NOMO-1 treated with dmso at 0.1 percent for 144 hours (cell line): ENCODE results near the gene NFE2L2.
"Not testable (repeated sequence)": the region's sequence is repeated elsewhere in the genome, so short reads cannot be mapped to it uniquely, and the experiment has no call there.

Experiments used
- DNase-seq: peaks from one replicate; lab custom pipeline; 2025; ENCODE audit not compliant: unreplicated experiment; lab: John Stamatoyannopoulos, UW

The NFE2L2 gene

GRCh38 chr2:177264693-177265587, at the start of gene NFE2L2:
NFE2L2 (minus strand) TSS chr2:177264727; CDS start chr2:177264576, 151 bp downstream.
- DNase-seq: peak; percentile 90

DNA sequence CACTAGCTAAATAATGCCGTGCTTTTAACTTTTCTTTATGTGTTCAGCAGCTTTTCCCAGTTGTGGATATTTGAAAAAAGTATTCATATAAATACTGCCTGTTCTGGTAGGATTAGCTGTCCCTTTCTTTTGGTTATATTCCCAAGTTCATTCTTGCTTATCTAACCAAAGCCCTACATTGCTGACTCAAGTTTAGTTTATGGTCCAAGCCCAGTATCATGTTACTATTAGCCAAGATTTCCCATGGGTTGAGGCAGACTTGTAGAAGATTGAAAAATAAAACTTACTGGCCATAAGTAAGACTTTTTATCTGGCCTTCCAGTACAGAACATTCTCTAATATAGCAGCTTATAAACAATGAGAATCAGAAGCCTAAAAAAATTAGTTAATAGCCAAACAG, 49.7 kb upstream of the NFE2L2 start:
- no peak for DNase-seq

DNA sequence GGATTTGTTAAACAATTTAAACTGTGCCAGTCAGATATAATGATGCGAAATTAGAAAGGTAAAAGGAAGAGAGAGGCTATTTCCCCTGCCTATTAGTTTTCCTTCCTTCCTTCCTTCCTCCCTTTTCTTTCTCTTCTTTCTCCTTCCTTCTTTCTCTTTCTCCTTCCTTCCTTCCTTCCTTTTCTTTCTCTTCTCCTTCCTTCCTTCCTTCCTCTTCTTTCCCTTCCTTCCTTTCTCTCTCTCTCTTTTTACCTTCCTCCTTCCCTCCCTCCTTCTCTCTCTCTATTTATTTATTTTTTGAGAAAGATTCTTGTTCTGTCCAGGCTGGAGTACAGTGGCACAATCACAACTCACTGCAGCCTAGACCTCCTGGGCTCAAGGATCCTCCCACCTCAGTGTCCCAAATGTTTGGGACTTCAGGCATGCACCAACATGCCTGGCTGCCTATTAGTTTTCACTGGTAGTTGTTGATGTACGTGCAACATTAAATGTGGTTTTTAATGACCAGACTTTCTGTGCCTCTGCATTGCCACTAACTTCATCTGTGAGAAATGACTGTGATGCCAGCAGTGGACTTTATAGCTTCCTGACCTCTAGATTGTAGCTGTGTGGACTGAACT, 48.7 kb upstream of the NFE2L2 start:
- DNase-seq: no peak

DNA sequence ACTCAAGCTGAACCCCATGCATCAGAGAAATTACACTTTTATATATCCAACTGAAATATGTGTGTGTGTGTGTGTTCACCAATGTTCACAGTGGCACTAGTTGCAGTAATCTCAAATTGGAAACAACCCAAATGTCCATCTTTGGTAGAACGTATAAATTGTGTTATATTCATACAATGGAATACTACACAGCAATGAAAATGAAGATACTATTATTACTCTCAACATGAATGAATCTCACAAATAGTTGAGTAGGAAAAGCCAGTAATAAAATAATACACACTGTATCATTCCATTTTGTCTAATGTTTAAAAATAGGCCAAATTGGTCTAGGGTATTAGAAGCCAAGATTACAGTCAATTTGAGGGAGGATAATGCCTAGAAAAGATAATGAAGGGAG, 48.0 kb upstream of the NFE2L2 start:
- no peak for DNase-seq

DNA sequence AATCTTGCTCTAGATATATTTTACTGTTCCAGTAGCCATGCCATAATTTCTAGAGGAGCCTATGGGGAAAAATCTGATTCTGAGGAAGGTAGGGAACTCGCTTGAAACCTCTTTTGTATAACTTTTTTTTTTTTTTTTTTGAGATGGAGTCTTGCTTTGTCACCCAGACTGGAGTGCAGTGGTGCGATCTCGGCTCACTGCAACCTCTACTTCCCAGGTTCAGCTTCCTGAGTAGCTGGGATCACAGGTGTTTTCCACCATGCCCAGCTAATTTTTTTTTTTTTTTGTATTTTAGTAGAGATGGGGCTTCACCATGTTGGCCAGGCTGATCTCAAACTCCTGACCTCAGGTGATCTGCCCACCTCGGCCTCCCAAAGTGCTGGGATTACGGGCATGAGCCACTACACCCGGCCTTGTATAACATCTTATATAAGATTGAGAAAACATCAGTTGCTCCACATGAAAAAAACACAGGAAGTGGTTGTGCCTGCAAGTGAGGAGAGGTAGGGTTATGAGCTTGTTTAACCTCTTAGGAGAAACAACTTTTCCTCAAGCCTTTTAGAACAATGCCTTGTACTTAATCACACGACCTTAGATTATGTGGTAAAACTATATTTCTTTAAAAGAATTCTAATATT, 45.3 kb upstream of the NFE2L2 start:
- not testable (repeated sequence) for DNase-seq

- no peak for DNase-seq
Measured at GRCh38 chr2:177306550-177306949, 42.0 kb upstream of the NFE2L2 start.

DNA sequence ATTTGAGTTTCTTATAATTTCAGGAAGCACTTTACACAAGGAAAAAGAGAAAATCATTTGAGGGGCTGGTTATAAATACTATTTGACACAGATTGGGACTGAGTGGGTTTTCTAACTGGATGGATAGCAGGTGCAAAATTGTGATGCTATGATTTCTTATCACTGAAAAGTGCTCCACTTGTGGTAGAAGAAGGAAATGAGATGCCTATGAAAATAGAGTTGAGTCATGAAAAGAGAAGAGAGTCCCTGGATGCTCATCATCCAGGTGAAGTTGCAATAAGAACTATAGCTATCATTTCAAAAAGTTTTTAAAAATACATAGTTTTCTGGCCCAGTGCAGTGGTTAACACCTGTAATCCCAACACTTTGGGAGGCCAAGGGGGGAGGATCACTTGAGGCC, 39.4 kb upstream of the NFE2L2 start:
- DNase-seq: no peak

- no peak for DNase-seq
Measured at GRCh38 chr2:177302552-177302951, 38.0 kb upstream of the NFE2L2 start.

DNA sequence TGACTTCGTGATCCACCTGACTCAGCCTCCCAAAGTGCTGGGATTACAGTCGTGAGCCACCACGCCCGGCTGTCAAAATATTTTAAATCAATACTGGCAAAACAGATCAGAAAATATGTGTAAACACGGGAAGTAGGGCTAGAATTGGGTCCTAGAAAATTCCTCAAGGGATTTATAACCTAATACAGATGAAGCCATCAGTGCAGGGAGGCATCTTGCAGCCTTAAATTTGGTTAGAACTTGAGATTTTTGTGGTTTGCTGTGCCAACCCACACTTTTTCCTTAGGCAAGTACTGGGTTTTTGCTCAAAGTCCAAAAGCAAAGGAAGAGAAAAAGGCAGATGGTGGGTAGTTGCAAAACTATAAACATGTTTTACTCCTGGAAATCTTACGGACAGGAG, 33.7 kb upstream of the NFE2L2 start:
- no peak for DNase-seq

DNA sequence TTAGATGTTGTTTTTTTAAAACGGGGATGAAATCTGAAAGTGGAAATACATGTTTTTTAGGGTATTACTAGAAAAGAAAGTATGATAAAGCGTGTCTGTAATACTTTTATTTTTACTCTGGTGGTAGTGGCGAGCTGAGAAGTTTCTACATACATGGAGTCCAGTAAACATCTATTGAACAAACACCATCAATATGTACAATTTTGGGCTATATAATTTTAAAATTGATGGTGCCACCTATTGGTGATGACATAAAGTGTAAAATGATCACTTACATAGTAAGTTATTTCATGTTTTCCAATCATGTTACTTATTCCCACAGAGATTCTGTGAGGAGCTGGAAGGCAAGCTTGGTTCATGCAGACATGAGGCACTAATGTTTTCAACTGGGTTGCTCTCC, 31.5 kb upstream of the NFE2L2 start:
- DNase-seq: no peak

GRCh38 chr2:177295484-177295883, 31.0 kb upstream of the NFE2L2 start:
- no peak for DNase-seq

DNA sequence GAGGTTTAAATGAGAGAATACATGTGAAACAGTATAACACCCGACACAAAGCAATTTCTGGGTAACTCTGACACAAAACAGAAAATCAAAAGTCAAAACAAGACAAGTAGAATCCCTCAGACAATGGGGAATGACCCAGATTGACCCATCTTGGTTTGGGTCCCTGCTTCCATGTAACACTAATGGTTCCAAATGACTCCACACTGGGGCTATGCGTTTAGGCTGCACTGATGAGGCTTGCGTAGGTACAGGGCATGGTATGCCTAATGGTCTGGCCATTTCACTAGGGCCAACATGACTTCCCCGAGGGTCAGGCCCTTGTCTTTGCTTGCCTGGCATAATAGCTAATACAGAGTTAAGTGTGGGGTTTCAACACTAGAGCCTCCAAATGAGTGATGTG, 27.2 kb upstream of the NFE2L2 start:
- no peak for DNase-seq

- DNase-seq: no peak
Measured at GRCh38 chr2:177289824-177290628, 25.5 kb upstream of the NFE2L2 start.

DNA sequence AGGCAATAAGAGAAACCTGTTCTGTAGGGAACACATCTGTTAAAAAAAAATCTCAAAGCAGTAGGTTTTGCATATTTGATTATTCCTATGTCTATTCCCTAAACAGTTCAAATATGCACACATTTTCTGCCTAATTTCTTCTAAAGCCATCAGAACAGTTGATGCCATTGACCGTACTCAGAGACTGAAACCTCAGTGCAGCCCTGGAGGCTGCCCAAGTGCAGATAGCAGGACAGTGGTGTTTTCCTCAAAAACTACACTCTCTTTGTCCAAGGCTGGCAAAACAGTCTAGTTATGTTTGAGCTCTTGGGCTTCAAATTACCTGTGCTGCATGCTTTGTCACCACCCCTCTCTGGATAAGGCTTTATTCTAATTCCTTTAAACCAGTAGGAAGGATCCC, 23.3 kb upstream of the NFE2L2 start:
- no peak for DNase-seq

DNA sequence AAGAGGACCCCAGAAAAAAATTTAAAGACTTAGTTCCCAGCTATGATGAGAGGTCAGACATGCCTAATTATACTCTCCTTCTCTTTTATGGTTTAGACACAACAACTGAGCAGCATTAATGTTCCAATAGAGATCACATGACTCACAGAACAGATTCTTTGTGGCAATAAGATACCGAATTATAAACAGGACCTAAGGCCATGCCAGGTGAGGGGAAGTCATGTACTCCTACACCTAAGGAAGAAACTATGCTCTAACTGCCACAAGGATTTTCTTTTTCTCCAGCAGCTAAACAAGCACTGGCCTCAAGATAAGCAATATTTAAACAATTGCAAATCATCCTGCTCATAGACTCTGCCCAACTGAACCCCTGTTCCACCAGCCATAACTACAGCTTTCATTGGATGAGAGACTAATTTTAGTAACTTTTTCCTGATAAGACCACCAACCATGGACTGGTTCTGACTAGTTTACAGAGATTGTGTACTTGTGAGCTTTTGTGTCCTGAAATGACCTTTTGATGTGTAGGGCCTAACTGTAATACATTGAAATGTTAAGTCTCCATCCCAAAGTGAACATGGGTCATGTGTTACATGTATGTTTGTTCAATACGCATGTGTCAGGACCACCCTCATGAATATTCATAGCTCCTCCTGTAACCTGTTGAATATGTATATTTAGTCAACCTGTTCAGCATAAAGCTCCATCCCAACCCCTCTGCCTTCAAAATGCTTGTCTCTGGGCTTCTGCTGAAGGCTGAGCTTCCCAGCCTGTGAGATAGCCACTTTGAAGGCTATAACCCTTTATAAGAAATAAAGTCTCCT, 21.6 kb upstream of the NFE2L2 start:
- DNase-seq: no peak

DNA sequence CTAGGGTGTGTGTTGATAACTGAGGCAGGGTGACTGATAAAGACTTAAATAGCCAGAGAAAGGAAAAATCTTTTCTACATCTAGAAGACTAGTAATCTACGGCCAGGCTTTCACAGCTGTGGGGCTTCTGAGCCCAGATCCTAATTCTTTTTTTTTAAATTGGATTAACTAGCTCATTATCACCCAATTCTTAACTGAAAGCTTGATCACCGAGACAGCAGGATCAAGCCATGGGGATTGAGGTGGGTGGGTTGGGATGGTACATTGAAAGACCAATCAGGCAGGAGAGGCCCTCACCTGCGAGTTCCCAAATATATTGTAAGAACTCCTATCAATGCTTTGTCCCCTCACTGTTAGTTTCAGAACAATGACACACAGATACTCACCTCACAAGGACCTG, 20.0 kb upstream of the NFE2L2 start:
- DNase-seq: no peak

GRCh38 chr2:177283906-177284305, 19.4 kb upstream of the NFE2L2 start:
- DNase-seq: no peak

GRCh38 chr2:177282787-177283572, 18.5 kb upstream of the NFE2L2 start:
- no peak for DNase-seq

- no peak for DNase-seq
Measured at GRCh38 chr2:177282181-177282641, 17.7 kb upstream of the NFE2L2 start.
